WI38 (cell line): Measurements from ENCODE around the gene RPRML.

Experiments
- H3K4me3 ChIP-seq: 2 replicates; pipeline ENCODE4 v1.5.1; 2011; ENCODE audit warnings: low read depth, mild to moderate bottlenecking, control low read depth, low read length
- TF ChIP-seq, protein P1 (sequence below): IDR thresholded peaks from 2 replicates; pipeline ENCODE4 v1.5.1; 2012; ENCODE audit warnings: low read depth, mild to moderate bottlenecking, control low read depth, low read length

RPRML gene

DNA sequence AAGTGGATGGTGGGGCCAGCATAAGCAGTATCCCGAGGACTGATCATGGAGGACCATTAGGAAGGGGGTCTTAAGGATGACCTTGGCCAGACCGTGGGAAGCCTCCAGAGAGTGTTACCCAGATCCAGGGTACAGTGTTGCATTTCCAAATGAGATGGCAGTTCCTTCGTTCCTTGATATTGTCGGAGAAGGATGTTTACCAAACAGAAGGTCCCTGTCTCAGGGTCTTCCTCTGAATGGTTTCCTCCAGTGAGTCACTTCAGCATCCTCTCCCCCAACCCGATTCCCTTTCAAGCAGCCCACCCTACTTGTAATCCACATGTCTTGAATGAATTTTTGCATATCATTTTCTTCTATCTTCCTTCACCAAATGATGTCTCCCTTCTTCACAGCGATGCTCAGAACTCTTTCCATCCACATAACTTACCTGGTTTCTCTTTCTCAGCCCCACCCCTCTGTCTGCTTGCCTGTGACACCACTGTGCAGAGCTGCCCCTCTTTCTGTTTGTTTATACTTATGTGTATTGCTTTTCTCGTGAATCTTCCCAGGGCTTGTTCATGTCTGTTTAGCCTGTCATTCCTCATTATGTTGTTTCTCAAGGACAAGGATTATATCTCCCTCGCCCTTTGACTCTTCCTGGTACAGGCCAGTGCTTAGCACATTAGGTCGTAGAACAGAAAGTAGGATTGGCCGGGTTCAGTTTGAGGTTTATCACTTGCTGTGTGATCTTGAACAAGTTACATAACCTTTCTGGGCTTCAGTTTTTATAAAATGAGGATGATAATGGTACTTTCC is 50.4 kb downstream of the RPRML start:
- no peak overlapping the region for H3K4me3 ChIP-seq
- TF ChIP-seq, protein P1, sequence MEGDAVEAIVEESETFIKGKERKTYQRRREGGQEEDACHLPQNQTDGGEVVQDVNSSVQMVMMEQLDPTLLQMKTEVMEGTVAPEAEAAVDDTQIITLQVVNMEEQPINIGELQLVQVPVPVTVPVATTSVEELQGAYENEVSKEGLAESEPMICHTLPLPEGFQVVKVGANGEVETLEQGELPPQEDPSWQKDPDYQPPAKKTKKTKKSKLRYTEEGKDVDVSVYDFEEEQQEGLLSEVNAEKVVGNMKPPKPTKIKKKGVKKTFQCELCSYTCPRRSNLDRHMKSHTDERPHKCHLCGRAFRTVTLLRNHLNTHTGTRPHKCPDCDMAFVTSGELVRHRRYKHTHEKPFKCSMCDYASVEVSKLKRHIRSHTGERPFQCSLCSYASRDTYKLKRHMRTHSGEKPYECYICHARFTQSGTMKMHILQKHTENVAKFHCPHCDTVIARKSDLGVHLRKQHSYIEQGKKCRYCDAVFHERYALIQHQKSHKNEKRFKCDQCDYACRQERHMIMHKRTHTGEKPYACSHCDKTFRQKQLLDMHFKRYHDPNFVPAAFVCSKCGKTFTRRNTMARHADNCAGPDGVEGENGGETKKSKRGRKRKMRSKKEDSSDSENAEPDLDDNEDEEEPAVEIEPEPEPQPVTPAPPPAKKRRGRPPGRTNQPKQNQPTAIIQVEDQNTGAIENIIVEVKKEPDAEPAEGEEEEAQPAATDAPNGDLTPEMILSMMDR, result no peak
